GM21737 (cell line): Measurements from ENCODE around the gene SPATC1L.

Source experiments
- ATAC-seq: cut with Tn5 transposase; IDR thresholded peaks from one replicate; pipeline ENCODE4 v1.9.1; 2021; ENCODE audit warnings: mild to moderate bottlenecking, moderate library complexity; ENCODE audit not compliant: unreplicated experiment

The SPATC1L gene

GRCh38 chr21:46165098-46165497 is 19.2 kb downstream of the SPATC1L start:
- no peak for ATAC-seq

- no peak for ATAC-seq
Observed at GRCh38 chr21:46163380-46163779, 20.9 kb downstream of the SPATC1L start.

- ATAC-seq = no peak
Observed at GRCh38 chr21:46161633-46162592, 22.3 kb downstream of the SPATC1L start.

- ATAC-seq = no peak
Observed at GRCh38 chr21:46160907-46161632, 23.2 kb downstream of the SPATC1L start.

GRCh38 chr21:46160657-46160906 is 23.7 kb downstream of the SPATC1L start:
- no peak for ATAC-seq

GRCh38 chr21:46159841-46160656 is 24.2 kb downstream of the SPATC1L start:
- ATAC-seq = no peak

GRCh38 chr21:46159390-46159789 is 24.9 kb downstream of the SPATC1L start:
- ATAC-seq = no peak

- ATAC-seq = no peak
Observed at GRCh38 chr21:46158666-46159300, 25.5 kb downstream of the SPATC1L start.

GRCh38 chr21:46157987-46158451 is 26.2 kb downstream of the SPATC1L start:
- no peak for ATAC-seq

GRCh38 chr21:46157396-46157986 is 26.8 kb downstream of the SPATC1L start:
- ATAC-seq = no peak

GRCh38 chr21:46156678-46157077 is 27.6 kb downstream of the SPATC1L start:
- no peak for ATAC-seq

GRCh38 chr21:46156378-46156645 is 27.9 kb downstream of the SPATC1L start:
- no peak for ATAC-seq

GRCh38 chr21:46155514-46156377 is 28.5 kb downstream of the SPATC1L start, which contains the start of gene FTCD:
FTCD (minus strand) TSS chr21:46155579; CDS start chr21:46155523, 56 bp downstream.
- no peak for ATAC-seq

- no peak for ATAC-seq
Observed at GRCh38 chr21:46154955-46155513, 29.2 kb downstream of the SPATC1L start.

- ATAC-seq = no peak
Observed at GRCh38 chr21:46154155-46154954, 29.9 kb downstream of the SPATC1L start.

GRCh38 chr21:46153247-46154154 is 30.8 kb downstream of the SPATC1L start:
- ATAC-seq = no peak

- ATAC-seq = no peak
Observed at GRCh38 chr21:46152927-46153246, 31.4 kb downstream of the SPATC1L start.
